ENCODE results near the gene EEF1AKMT3. TPM values are rescaled to one million over a fixed set of nuclear protein-coding genes. Genes with fewer than 3 reads are reported as not detected.

The EEF1AKMT3 gene
- total and polyA plus RNA-seq, 4 donors, result 3.6 to 11.5 (median 5.9) TPM

DNA sequence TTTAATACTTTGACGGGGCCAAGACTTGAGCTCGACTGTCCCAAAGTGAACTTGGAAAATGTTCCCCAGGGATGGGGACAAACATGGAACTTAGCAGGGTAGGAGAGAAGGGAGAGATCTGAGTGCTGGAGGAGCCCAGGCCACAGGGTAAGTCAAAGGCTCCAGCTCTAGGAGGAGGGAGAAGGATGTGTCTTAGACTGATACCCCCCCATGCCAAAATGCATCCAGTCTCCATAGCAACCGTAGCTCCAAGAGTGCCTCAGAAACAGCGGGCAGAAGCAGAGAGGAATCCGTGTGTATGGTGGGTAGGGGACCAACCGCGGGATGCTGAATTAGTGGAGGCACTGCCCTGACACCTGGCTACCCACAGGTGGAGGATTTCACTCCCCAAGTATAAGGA, 33.0 kb upstream of the EEF1AKMT3 start:
- Histone ChIP-seq H3K9ac (ENCODE audit: insufficient read depth in 1 of 2, low read length in 2 of 2) (no peak overlapping the region), H3K27me3 (ENCODE audit: control insufficient read depth in 3 of 3, insufficient read depth in 3 of 3, low read length in 2 of 3) (peaks cover 0 to 73% (median 63%) of the 10 kb centered on the region in 3 donors), H3K4me1 (ENCODE audit: control insufficient read depth in 5 of 5, insufficient read depth in 5 of 5, low read length in 5 of 5) (peaks cover 0 to 13% (median 6%) of the 10 kb centered on the region in 5 donors), H3K27ac (ENCODE audit: low read depth in 1 of 2, low read length in 1 of 2) (no peak overlapping the region), H3K4me3 (no peak overlapping the region), H3K9me3 (ENCODE audit: control insufficient read depth in 4 of 4, insufficient read depth in 3 of 4, low read length in 3 of 4) (no peaks in the 10 kb centered on the region), H3K36me3 (ENCODE audit: control insufficient read depth in 4 of 4, insufficient read depth in 4 of 4, low read length in 4 of 4) (peaks cover 0 to 1% (median 0%) of the 10 kb centered on the region in 4 donors)
- ATAC-seq (ENCODE audit: insufficient read depth, low FRiP score) (no peak), DNase-seq (no peak)
- 36 to 60% methylated on average over 7 of the region's 7 CpGs for whole genome bisulfite sequencing, 2 donors
- TF ChIP-seq, protein P1, sequence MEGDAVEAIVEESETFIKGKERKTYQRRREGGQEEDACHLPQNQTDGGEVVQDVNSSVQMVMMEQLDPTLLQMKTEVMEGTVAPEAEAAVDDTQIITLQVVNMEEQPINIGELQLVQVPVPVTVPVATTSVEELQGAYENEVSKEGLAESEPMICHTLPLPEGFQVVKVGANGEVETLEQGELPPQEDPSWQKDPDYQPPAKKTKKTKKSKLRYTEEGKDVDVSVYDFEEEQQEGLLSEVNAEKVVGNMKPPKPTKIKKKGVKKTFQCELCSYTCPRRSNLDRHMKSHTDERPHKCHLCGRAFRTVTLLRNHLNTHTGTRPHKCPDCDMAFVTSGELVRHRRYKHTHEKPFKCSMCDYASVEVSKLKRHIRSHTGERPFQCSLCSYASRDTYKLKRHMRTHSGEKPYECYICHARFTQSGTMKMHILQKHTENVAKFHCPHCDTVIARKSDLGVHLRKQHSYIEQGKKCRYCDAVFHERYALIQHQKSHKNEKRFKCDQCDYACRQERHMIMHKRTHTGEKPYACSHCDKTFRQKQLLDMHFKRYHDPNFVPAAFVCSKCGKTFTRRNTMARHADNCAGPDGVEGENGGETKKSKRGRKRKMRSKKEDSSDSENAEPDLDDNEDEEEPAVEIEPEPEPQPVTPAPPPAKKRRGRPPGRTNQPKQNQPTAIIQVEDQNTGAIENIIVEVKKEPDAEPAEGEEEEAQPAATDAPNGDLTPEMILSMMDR (IDR thresholded peaks at IDR 0.05; ENCODE audit: control extremely low read depth, extremely low read depth), result no peak

DNA sequence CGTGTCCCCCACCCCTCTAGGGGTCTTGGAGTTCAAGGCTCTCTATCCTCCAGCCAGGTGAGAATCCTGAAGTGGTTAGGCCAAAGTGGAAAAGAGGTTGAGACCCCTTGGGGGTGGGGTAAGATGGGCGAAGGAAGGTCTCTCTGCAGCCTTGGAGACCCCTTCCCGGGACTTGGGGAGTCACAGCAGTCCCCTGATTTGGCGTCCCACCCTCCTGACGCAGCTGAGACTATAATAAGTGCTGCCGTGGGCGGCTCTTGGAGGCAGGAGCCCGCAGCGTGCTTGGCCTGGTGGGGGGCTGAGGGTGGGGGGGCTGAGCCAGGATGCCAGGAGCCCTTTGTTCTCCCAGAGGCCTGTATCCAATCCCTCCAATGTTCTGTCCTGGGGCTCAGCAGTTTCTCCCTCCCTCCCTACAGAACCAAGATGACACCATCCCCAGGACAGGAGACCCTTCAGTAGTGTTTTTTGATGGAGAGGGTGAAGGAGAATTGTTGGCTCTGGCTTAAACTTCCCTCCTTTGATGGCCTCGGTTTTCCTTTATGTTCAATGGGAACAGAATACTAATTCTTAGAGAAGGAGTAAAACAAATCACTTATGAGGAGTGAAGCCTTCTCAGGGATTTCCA, 32.4 kb upstream of the EEF1AKMT3 start:
- 51 to 66% methylated on average over 10 of the region's 10 CpGs for WGBS, 2 donors
- peaks cover 0 to 67% (median 57%) of the 10 kb centered on the region in 3 donors for H3K27me3 ChIP-seq (ENCODE audit: control insufficient read depth in 3 of 3, insufficient read depth in 3 of 3, low read length in 2 of 3)
- ATAC-seq (ENCODE audit: insufficient read depth, low FRiP score), result no peak
- peaks cover 0 to 14% (median 6%) of the 10 kb centered on the region in 5 donors for H3K4me1 ChIP-seq (ENCODE audit: control insufficient read depth in 5 of 5, insufficient read depth in 5 of 5, low read length in 5 of 5)
- no peak overlapping the region for H3K4me3 ChIP-seq
- H3K9me3 ChIP-seq (ENCODE audit: control insufficient read depth in 4 of 4, insufficient read depth in 3 of 4, low read length in 3 of 4), result no peaks in the 10 kb centered on the region
- peaks cover 0 to 1% (median 0%) of the 10 kb centered on the region in 4 donors for H3K36me3 ChIP-seq (ENCODE audit: control insufficient read depth in 4 of 4, insufficient read depth in 4 of 4, low read length in 4 of 4)
- DNase-seq, result no peak
- TF ChIP-seq, protein P1 (IDR thresholded peaks at IDR 0.05; ENCODE audit: control extremely low read depth, extremely low read depth), result no peak
- no peak overlapping the region for H3K9ac ChIP-seq (ENCODE audit: insufficient read depth in 1 of 2, low read length in 2 of 2)
- no peak overlapping the region for H3K27ac ChIP-seq (ENCODE audit: low read depth in 1 of 2, low read length in 1 of 2)

DNA sequence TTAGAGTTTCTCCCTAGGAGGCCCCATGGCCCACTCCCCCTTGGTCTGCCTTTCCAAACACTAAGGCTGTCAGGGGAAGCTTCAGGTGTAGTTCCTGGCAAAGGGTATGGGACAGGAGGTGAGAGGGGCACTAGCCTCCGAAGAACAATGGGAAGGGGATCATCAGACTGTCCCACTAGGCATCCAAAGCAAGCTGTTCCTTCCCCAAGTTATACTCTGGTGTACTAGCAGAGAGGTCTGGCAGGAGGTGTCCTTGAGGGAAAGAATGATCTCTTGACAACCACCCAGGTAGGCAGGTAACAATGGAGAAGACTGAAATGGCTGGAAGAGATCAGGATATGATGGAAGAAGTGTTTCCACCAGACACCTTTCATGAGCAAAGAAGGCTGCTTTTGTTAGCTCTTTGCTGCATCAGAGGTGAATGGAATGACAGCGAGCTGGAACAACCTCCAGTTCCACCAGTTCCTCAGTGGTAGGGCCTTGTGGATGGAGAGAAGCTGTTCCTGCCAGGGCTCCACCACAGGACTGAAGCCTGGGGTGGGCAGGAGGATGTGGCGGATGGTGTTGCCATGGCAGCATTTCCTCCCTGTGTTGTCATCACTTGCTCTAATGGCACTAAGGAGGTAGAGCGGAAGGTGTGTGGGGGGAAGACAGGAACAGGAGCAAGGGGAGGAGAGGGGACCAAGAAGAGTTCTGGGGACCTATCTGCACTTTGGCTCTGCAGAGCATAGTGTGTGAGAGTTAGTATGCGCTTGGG, 31.6 kb upstream of the EEF1AKMT3 start:
- TF ChIP-seq, protein P1 (IDR thresholded peaks at IDR 0.05; ENCODE audit: control extremely low read depth, extremely low read depth), result no peak
- Histone ChIP-seq H3K27ac (ENCODE audit: low read depth in 1 of 2, low read length in 1 of 2) (no peak overlapping the region), H3K27me3 (ENCODE audit: control insufficient read depth in 3 of 3, insufficient read depth in 3 of 3, low read length in 2 of 3) (peaks cover 0 to 59% (median 49%) of the 10 kb centered on the region in 3 donors), H3K9me3 (ENCODE audit: control insufficient read depth in 4 of 4, insufficient read depth in 3 of 4, low read length in 3 of 4) (no peaks in the 10 kb centered on the region), H3K36me3 (ENCODE audit: control insufficient read depth in 4 of 4, insufficient read depth in 4 of 4, low read length in 4 of 4) (peaks cover 0 to 1% (median 0%) of the 10 kb centered on the region in 4 donors), H3K4me1 (ENCODE audit: control insufficient read depth in 5 of 5, insufficient read depth in 5 of 5, low read length in 5 of 5) (peaks cover 4 to 17% (median 6%) of the 10 kb centered on the region in 5 donors), H3K4me3 (no peak overlapping the region), H3K9ac (ENCODE audit: insufficient read depth in 1 of 2, low read length in 2 of 2) (no peak overlapping the region)
- 36 to 46% methylated on average over 5 of the region's 5 CpGs for WGBS, 2 donors
- DNase-seq, result no peak
- no peak for ATAC-seq (ENCODE audit: insufficient read depth, low FRiP score)

Measured in lung (tissue), 12 donors.